ENCODE results near the gene FAM217A.

Gene FAM217A

GRCh38 chr6:4125500-4125899, 46.6 kb upstream of the FAM217A start:
- DNase-seq (ENCODE audit: low read depth in 1 of 2, low spot score in 1 of 2): no peak
- H3K27ac ChIP-seq (replicated peaks): no peak overlapping the region

GRCh38 chr6:4124351-4124750, 45.4 kb upstream of the FAM217A start:
- DNase-seq (ENCODE audit: low read depth in 1 of 2, low spot score in 1 of 2): no peak
- TF ChIP-seq GABPA (IDR thresholded peaks at IDR 0.05; ENCODE audit: low read depth): no peak
- TF ChIP-seq CTCF (IDR thresholded peaks at IDR 0.05; ENCODE audit: insufficient read depth, low read length): no peak
- TF ChIP-seq POLR2AphosphoS5 (IDR thresholded peaks at IDR 0.05; ENCODE audit: low read depth): no peak
- TF ChIP-seq REST (IDR thresholded peaks at IDR 0.05; ENCODE audit: insufficient replicate concordance, low read depth): no peak
- TF ChIP-seq SPI1 (IDR thresholded peaks at IDR 0.05; ENCODE audit: borderline replicate concordance, low read depth): no peak
- H3K27ac ChIP-seq (replicated peaks): no peak overlapping the region
- no peak overlapping the region for H3K4me3 ChIP-seq (replicated peaks; ENCODE audit: insufficient read depth, low read length)
- H3K27me3 ChIP-seq (ENCODE audit: insufficient read depth, poor library complexity, severe bottlenecking): no peaks in the 10 kb centered on the region

More at GRCh38 chr6:4125500-4125899, 46.6 kb upstream of the FAM217A start:
- Histone ChIP-seq H3K27me3 (ENCODE audit: insufficient read depth, poor library complexity, severe bottlenecking) (no peaks in the 10 kb centered on the region), H3K4me3 (replicated peaks; ENCODE audit: insufficient read depth, low read length) (no peak overlapping the region)
- TF ChIP-seq SPI1 (IDR thresholded peaks at IDR 0.05; ENCODE audit: borderline replicate concordance, low read depth) (no peak), REST (IDR thresholded peaks at IDR 0.05; ENCODE audit: insufficient replicate concordance, low read depth) (no peak), POLR2AphosphoS5 (IDR thresholded peaks at IDR 0.05; ENCODE audit: low read depth) (no peak), CTCF (IDR thresholded peaks at IDR 0.05; ENCODE audit: insufficient read depth, low read length) (no peak), GABPA (IDR thresholded peaks at IDR 0.05; ENCODE audit: low read depth) (no peak)

- DNase-seq (ENCODE audit: low read depth in 1 of 2, low spot score in 1 of 2): no peak
- no peak for TF ChIP-seq GABPA (IDR thresholded peaks at IDR 0.05; ENCODE audit: low read depth)
- no peak for TF ChIP-seq REST (IDR thresholded peaks at IDR 0.05; ENCODE audit: insufficient replicate concordance, low read depth)
- TF ChIP-seq POLR2AphosphoS5 (IDR thresholded peaks at IDR 0.05; ENCODE audit: low read depth): no peak
- TF ChIP-seq CTCF (IDR thresholded peaks at IDR 0.05; ENCODE audit: insufficient read depth, low read length): no peak
- TF ChIP-seq SPI1 (IDR thresholded peaks at IDR 0.05; ENCODE audit: borderline replicate concordance, low read depth): no peak
These were observed 36.8 kb upstream of the FAM217A start for GRCh38 chr6:4115741-4116140.

More at GRCh38 chr6:4115741-4116140, 36.8 kb upstream of the FAM217A start:
- no peak overlapping the region for H3K4me3 ChIP-seq (replicated peaks; ENCODE audit: insufficient read depth, low read length)
- H3K27ac ChIP-seq (replicated peaks): no peak overlapping the region
- H3K27me3 ChIP-seq (ENCODE audit: insufficient read depth, poor library complexity, severe bottlenecking): peaks cover 4% of the 10 kb centered on the region

All from HL-60 (cell line).